A549 (cell line): ENCODE measurements around the gene ALOX15B. TPM values are rescaled to one million over a fixed set of nuclear protein-coding genes. Genes with fewer than 3 reads are reported as not detected.

Experiments
- ATAC-seq, 2 experiments: fragments of 200-7000 bp in 1 of 2; fragments of >200 bp in 1 of 2; cut with Nextera tagmentation in 1 of 2; cut with Tn5 transposase in 1 of 2; 3 replicates each; pipeline versions ENCODE4 v1.8.0 to v1.9.1; 2018 to 2020; ENCODE audit warnings: mild to moderate bottlenecking in 1 of 2, moderate library complexity in 1 of 2
- CTCF ChIA-PET: fragments of 300-600 bp; sonication (Branson Sonifier 250); formaldehyde crosslinking; extraction: SDS; loops from one replicate; lab custom pipeline; 2021; ENCODE audit warnings: antibody characterized with exemption, inconsistent platforms; lab: Yijun Ruan, JAX
- POLR2A ChIA-PET: fragments of 350-600 bp; formaldehyde crosslinking; extraction: SDS; loops from one replicate; lab custom pipeline; 2021; ENCODE audit warnings: antibody characterized with exemption, inconsistent platforms; lab: Yijun Ruan, JAX
- DNase-seq, 2 experiments: peaks; one replicate each; pipeline versions ENCODE4 v3.0.0 to v3.0.0-alpha.2; 2011 to 2016; ENCODE audit warnings: low read depth in 1 of 2, low spot score in 1 of 2
- FAIRE-seq: peaks from 2 replicates; lab custom pipeline; 2011; peaks lifted over from hg19 to GRCh38; lab: Jason Lieb, UNC
- H3K27ac ChIP-seq, 2 experiments: fragments of >200 bp; sonication (Bioruptor Twin); formaldehyde crosslinking; 3 replicates each; pipeline ENCODE4 v1.5.1; 2016 to 2017
- H3K4me1 ChIP-seq: fragments of >200 bp; sonication (Bioruptor Twin); formaldehyde crosslinking; 3 replicates; pipeline ENCODE4 v1.6.1; 2016
- H3K4me2 ChIP-seq: fragments of >200 bp; sonication (Bioruptor Twin); formaldehyde crosslinking; 3 replicates; pipeline ENCODE4 v1.6.1; 2016
- H3K4me3 ChIP-seq: fragments of >200 bp; sonication (Bioruptor Twin); formaldehyde crosslinking; 3 replicates; pipeline ENCODE4 v1.5.1; 2016
- H3K9me3 ChIP-seq: fragments of >200 bp; sonication (Bioruptor Twin); formaldehyde crosslinking; 3 replicates; pipeline ENCODE4 v1.6.1; 2016
- BHLHE40 ChIP-seq: IDR thresholded peaks from 2 replicates; pipeline ENCODE4 v1.6.1; 2012; ENCODE audit warnings: low read depth, low read length, inconsistent platforms
- CBX8 ChIP-seq: fragments of 200-600 bp; sonication (generic); IDR thresholded peaks from 2 replicates; pipeline ENCODE4 v1.6.1; 2016
- CEBPB ChIP-seq, 2 experiments: fragments of >200 bp in 1 of 2; sonication (Bioruptor Twin) in 1 of 2; formaldehyde crosslinking in 1 of 2; IDR thresholded peaks; 2 replicates each; pipeline ENCODE4 v1.6.1; 2012 to 2016
- CTCF ChIP-seq: fragments of >200 bp; sonication (Bioruptor Twin); formaldehyde crosslinking; IDR thresholded peaks from 3 replicates; pipeline ENCODE4 v1.5.1; 2016
- EHMT2 ChIP-seq: fragments of 200-600 bp; sonication (generic); IDR thresholded peaks from 2 replicates; pipeline ENCODE4 v1.6.1; 2016; ENCODE audit warnings: antibody characterized with exemption, low read depth, mild to moderate bottlenecking, moderate library complexity
- EP300 ChIP-seq, 2 experiments: fragments of >200 bp; sonication (Bioruptor Twin); formaldehyde crosslinking; IDR thresholded peaks; 2 replicates in 1 of 2; 3 replicates in 1 of 2; pipeline ENCODE4 v1.6.1; 2016 to 2017
- GATA3 ChIP-seq: IDR thresholded peaks from 2 replicates; pipeline ENCODE4 v1.6.1; 2012; ENCODE audit warnings: borderline replicate concordance
- HEYL ChIP-seq: fragments of 250-450 bp; sonication (Bioruptor Pico); IDR thresholded peaks from 2 replicates; pipeline ENCODE4 v1.8.0; 2021; ENCODE audit warnings: mild to moderate bottlenecking, moderate library complexity
- HOXB5 ChIP-seq: fragments of 250-450 bp; sonication (Bioruptor Pico); IDR thresholded peaks from 2 replicates; pipeline ENCODE4 v1.5.0; 2020; ENCODE audit warnings: mild to moderate bottlenecking, moderate library complexity
- JUNB ChIP-seq: fragments of >200 bp; sonication (Bioruptor Twin); formaldehyde crosslinking; IDR thresholded peaks from 2 replicates; pipeline ENCODE4 v1.6.1; 2016
- KDM5A ChIP-seq: fragments of 200-600 bp; sonication (generic); IDR thresholded peaks from 2 replicates; pipeline ENCODE4 v1.6.1; 2016; ENCODE audit warnings: antibody characterized with exemption, mild to moderate bottlenecking
- MAX ChIP-seq: IDR thresholded peaks from 2 replicates; pipeline ENCODE4 v1.6.1; 2012
- MAZ ChIP-seq: fragments of 150-350 bp; IDR thresholded peaks from 2 replicates; pipeline ENCODE4 v1.6.1; 2014; ENCODE audit warnings: antibody characterized with exemption, low read depth, low read length, borderline replicate concordance
- NPAS2 ChIP-seq: fragments of 250-450 bp; sonication (Bioruptor Pico); IDR thresholded peaks from 2 replicates; pipeline ENCODE4 v1.8.0; 2022; ENCODE audit warnings: mild to moderate bottlenecking, moderate library complexity, borderline replicate concordance
- NR3C1 ChIP-seq: fragments of >200 bp; sonication (Bioruptor Twin); formaldehyde crosslinking; IDR thresholded peaks from 3 replicates; pipeline ENCODE4 v1.6.1; 2017
- PHF8 ChIP-seq: fragments of 200-600 bp; sonication (generic); IDR thresholded peaks from 2 replicates; pipeline ENCODE4 v1.6.1; 2016; ENCODE audit warnings: low read depth, mild to moderate bottlenecking, antibody characterized with exemption, moderate library complexity, borderline replicate concordance
- POLR2A ChIP-seq: IDR thresholded peaks from 2 replicates; pipeline ENCODE4 v1.6.1; 2012; ENCODE audit warnings: mild to moderate bottlenecking, low read length
- POLR2AphosphoS2 ChIP-seq: conservative IDR thresholded peaks from 2 replicates; pipeline ENCODE4 v1.6.1; 2012; ENCODE audit warnings: low read length, improper control_type of control experiment, inconsistent platforms
- RARB ChIP-seq: fragments of 250-450 bp; sonication (Bioruptor Pico); IDR thresholded peaks from 2 replicates; pipeline ENCODE4 v1.8.0; 2021; ENCODE audit warnings: mild to moderate bottlenecking, moderate library complexity
- RFX5 ChIP-seq: fragments of 450-650 bp; IDR thresholded peaks from 2 replicates; pipeline ENCODE4 v1.7.1; 2014; ENCODE audit warnings: antibody characterized with exemption, mild to moderate bottlenecking, moderate library complexity
- RNF2 ChIP-seq: fragments of 200-600 bp; sonication (generic); IDR thresholded peaks from 2 replicates; pipeline ENCODE4 v1.6.1; 2016; ENCODE audit warnings: low read depth, mild to moderate bottlenecking, antibody characterized with exemption, moderate library complexity, borderline replicate concordance
- SMC3 ChIP-seq: fragments of >200 bp; sonication (Bioruptor Twin); formaldehyde crosslinking; IDR thresholded peaks from 3 replicates; pipeline ENCODE4 v1.6.1; 2018; ENCODE audit warnings: inconsistent platforms
- TFCP2L1 ChIP-seq: fragments of 250-450 bp; sonication (Bioruptor Pico); IDR thresholded peaks from 2 replicates; pipeline ENCODE4 v1.5.0; 2021; ENCODE audit warnings: mild to moderate bottlenecking
- ZC3H11A ChIP-seq: fragments of 450-650 bp; IDR thresholded peaks from 2 replicates; pipeline ENCODE4 v1.6.1; 2014; ENCODE audit warnings: antibody characterized with exemption, mild to moderate bottlenecking
- ZFP36 ChIP-seq: fragments of 450-650 bp; IDR thresholded peaks from 2 replicates; pipeline ENCODE4 v1.6.1; 2014; ENCODE audit warnings: borderline replicate concordance; ENCODE audit not compliant: partially characterized antibody
- ZNF302 ChIP-seq: fragments of 250-450 bp; sonication (Bioruptor Pico); IDR thresholded peaks from 2 replicates; pipeline ENCODE4 v1.9.0; 2021; ENCODE audit warnings: inconsistent platforms, mild to moderate bottlenecking, moderate library complexity
- WGBS: methylation state at CpG from one replicate; pipeline ENCODE4 v1.1.6; 2017; ENCODE audit errors: missing lambda C conversion rate; 5-methylcytosine and 5-hydroxymethylcytosine counted together
- polyA plus RNA-seq, 4 experiments: library from polyadenylated mRNA; depleted of rRNA in 3 of 4; stranded (reverse); fragments of >200 nt; fragmentation: RNase III in 1 of 4; extraction: RNeasy Plus Mini Kit Qiagen cat#74134 plus additional on column Dnase treatment in 1 of 4; gene quantifications; 2 replicates in 3 of 4; 3 replicates in 1 of 4; pipeline ENCODE4 v1.2.3, GENCODE V29; 2011 to 2017
- TF ChIP-seq, protein P1 (sequence below): IDR thresholded peaks from 2 replicates; pipeline ENCODE4 v1.6.1; 2012
- TF ChIP-seq, protein P2 (sequence below): IDR thresholded peaks from 2 replicates; pipeline ENCODE4 v1.6.1; 2012; ENCODE audit warnings: low read depth, borderline replicate concordance
- TF ChIP-seq, protein P3 (sequence below): fragments of 450-650 bp; IDR thresholded peaks from 2 replicates; pipeline ENCODE4 v1.6.1; 2014; ENCODE audit warnings: antibody characterized with exemption

ALOX15B gene
- polyA plus RNA-seq, 2 of the 4 experiments (the other 2 are of a cell fraction), result not detected

GRCh38 chr17:8014558-8014850 is 24.4 kb upstream of the ALOX15B start:
- Histone ChIP-seq H3K4me2 (no peak overlapping the region), H3K4me1 (peaks cover 5% of the 10 kb centered on the region; the same call in 1 of the 3 replicates), H3K27ac (no peak overlapping the region), H3K9me3 (no peaks in the 10 kb centered on the region), H3K4me3 (no peak overlapping the region)
- FAIRE-seq (no peak), ATAC-seq (no peak), DNase-seq (no peak)
- TF ChIP-seq POLR2AphosphoS2 (no peak), CEBPB (IDR thresholded peaks at IDR 0.05) (no peak), NPAS2 (no peak), MAZ (no peak), KDM5A (no peak), ZNF302 (CRISPR knock-in tag) (no peak), POLR2A (no peak), CTCF (no peak), HEYL (CRISPR knock-in tag) (no peak), ZC3H11A (no peak)
- TF ChIP-seq, protein P1, sequence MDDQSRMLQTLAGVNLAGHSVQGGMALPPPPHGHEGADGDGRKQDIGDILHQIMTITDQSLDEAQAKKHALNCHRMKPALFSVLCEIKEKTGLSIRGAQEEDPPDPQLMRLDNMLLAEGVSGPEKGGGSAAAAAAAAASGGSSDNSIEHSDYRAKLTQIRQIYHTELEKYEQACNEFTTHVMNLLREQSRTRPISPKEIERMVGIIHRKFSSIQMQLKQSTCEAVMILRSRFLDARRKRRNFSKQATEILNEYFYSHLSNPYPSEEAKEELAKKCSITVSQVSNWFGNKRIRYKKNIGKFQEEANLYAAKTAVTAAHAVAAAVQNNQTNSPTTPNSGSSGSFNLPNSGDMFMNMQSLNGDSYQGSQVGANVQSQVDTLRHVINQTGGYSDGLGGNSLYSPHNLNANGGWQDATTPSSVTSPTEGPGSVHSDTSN, result no peak
- WGBS, result 91% methylated on average over 9 of the region's 9 CpGs
- ChIA-PET POLR2A (no interaction called here), CTCF (interaction anchor here (0.8 to 9.6 kb wide), 11 partner anchors 10 to 193 kb away, joined by 3 to 143 read pairs (median 5); partner anchors contain the start of gene GUCY2D)

DNA sequence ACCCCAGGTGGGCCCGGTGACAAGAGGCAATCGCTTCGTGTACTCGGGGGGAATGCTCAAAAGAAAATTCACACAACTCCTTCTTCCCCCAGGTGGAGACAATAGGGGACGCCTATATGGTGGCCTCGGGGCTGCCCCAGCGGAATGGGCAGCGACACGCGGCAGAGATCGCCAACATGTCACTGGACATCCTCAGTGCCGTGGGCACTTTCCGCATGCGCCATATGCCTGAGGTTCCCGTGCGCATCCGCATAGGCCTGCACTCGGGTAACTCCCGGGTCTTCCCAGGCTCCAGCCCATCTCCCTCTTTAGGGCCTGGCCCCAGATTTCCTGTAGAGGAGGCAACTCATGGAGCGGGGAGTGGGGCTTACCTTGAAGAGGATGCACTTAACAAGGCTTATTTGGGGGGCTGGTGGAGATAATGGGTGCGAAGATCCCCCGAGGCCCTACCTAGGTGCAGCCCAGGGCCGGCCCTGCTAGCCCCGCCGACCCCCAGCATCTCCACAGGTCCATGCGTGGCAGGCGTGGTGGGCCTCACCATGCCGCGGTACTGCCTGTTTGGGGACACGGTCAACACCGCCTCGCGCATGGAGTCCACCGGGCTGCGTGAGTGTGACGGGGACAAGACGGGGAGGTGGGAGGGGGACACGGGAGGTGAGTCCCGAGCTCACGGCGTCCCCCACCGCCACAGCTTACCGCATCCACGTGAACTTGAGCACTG is 23.5 kb upstream of the ALOX15B start:
- Histone ChIP-seq H3K4me1 (peaks cover 5% of the 10 kb centered on the region; the same call in 1 of the 3 replicates), H3K27ac (no peak overlapping the region), H3K4me3 (peak overlapping the region; percentile 47), H3K9me3 (no peaks in the 10 kb centered on the region), H3K4me2 (peak overlapping the region; percentile 88)
- ATAC-seq (no peak), FAIRE-seq (no peak), DNase-seq (no peak)
- ChIA-PET POLR2A (no interaction called here), CTCF (interaction anchor here (1.0 to 13.5 kb wide), 14 partner anchors 11 to 231 kb away, joined by 3 to 148 read pairs (median 7); partner anchors contain the start of gene GUCY2D)
- TF ChIP-seq, protein P2, sequence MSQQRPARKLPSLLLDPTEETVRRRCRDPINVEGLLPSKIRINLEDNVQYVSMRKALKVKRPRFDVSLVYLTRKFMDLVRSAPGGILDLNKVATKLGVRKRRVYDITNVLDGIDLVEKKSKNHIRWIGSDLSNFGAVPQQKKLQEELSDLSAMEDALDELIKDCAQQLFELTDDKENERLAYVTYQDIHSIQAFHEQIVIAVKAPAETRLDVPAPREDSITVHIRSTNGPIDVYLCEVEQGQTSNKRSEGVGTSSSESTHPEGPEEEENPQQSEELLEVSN, result no peak
- no peak for TF ChIP-seq BHLHE40
- 89% methylated on average over 36 of the region's 44 CpGs for WGBS

DNA sequence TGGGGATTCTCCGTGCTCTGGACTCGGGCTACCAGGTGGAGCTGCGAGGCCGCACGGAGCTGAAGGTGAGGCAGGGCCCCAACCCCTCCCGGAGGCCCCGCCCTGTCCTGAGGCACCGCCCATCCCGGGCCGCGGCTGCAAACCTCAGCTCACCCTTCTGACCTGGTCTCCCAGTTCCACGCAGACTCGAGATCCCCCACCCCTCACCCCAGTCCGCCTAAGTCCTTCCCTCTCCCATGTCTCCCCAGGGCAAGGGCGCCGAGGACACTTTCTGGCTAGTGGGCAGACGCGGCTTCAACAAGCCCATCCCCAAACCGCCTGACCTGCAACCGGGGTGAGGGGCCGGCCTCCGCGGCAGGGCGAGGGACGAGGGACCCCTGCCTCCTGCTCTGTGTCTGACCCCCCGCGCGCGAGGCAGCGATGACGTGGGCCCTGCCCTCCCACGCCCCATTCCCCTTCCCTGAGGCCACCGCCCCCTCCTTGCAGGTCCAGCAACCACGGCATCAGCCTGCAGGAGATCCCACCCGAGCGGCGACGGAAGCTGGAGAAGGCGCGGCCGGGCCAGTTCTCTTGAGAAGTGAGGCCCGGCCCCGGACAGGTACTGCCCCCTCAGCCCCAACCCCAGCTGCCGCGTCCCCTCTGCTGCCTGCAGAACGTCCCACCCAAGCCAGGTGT is 22.8 kb upstream of the ALOX15B start:
- DNase-seq, result no peak
- H3K4me2 ChIP-seq, result peak overlapping the region; percentile 88
- POLR2A ChIA-PET, result interaction anchor here (0.6 kb wide), 1 partner anchor 54 kb away, joined by 6 read pairs; no protein-coding TSS in a partner anchor
- peak overlapping the region; percentile 62 to 70; a peak in 5 of 6 replicates for H3K27ac ChIP-seq
- no peak for FAIRE-seq
- CTCF ChIA-PET, result interaction anchor here (0.6 to 13.5 kb wide), 23 partner anchors 11 to 232 kb away, joined by 3 to 148 read pairs (median 4); partner anchors contain the start of gene GUCY2D
- H3K4me3 ChIP-seq, result peak overlapping the region; percentile 47
- H3K4me1 ChIP-seq, result peaks cover 5% of the 10 kb centered on the region; the same call in 1 of the 3 replicates
- H3K9me3 ChIP-seq, result no peaks in the 10 kb centered on the region
- ATAC-seq, result peak; percentile 45 to 75; a peak in 5 of 6 replicates
- WGBS, result 19% methylated on average over 22 of the region's 46 CpGs
- TF ChIP-seq MAX (no peak), HOXB5 (CRISPR knock-in tag) (no peak), SMC3 (no peak), MAZ (no peak), EP300 (IDR thresholded peaks at IDR 0.05) (no peak), PHF8 (no peak), RNF2 (no peak), CBX8 (no peak), GATA3 (no peak), EHMT2 (no peak), RARB (CRISPR knock-in tag) (no peak), RFX5 (no peak), TFCP2L1 (CRISPR knock-in tag) (no peak), ZFP36 (no peak), NR3C1 (no peak), JUNB (no peak)
- TF ChIP-seq, protein P3, sequence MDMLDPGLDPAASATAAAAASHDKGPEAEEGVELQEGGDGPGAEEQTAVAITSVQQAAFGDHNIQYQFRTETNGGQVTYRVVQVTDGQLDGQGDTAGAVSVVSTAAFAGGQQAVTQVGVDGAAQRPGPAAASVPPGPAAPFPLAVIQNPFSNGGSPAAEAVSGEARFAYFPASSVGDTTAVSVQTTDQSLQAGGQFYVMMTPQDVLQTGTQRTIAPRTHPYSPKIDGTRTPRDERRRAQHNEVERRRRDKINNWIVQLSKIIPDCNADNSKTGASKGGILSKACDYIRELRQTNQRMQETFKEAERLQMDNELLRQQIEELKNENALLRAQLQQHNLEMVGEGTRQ, result no peak
- TF ChIP-seq, protein P1, result no peak
